GM23338 (cell line): ENCODE measurements around the gene FAM219A. TPM values are rescaled to one million over a fixed set of nuclear protein-coding genes. Genes with fewer than 3 reads are reported as not detected.

Experiments
- ATAC-seq: fragments of 200-7000 bp; cut with Tn5 transposase; 3 replicates; pipeline ENCODE4 v1.9.1; 2020
- DNase-seq: peaks from one replicate; pipeline ENCODE4 v3.0.0-alpha.2; 2015; ENCODE audit warnings: low spot score
- H2AFZ ChIP-seq: fragments of 200-600 bp; sonication (generic); 2 replicates; pipeline ENCODE4 v1.8.0; 2016; ENCODE audit warnings: antibody characterized with exemption, mild to moderate bottlenecking, moderate library complexity
- H3F3A ChIP-seq: fragments of 200-600 bp; sonication (generic); replicated peaks from 2 replicates; pipeline ENCODE4 v1.8.0; 2017; ENCODE audit warnings: antibody characterized with exemption, mixed run types, low read depth
- H3K27ac ChIP-seq: fragments of 200-600 bp; sonication (generic); 2 replicates; pipeline ENCODE4 v1.6.1; 2016; ENCODE audit warnings: low read depth
- H3K27me3 ChIP-seq: fragments of 200-600 bp; sonication (generic); 2 replicates; pipeline ENCODE4 v1.8.0; 2016; ENCODE audit warnings: mild to moderate bottlenecking, mixed run types, moderate library complexity; ENCODE audit not compliant: insufficient read depth
- H3K36me3 ChIP-seq: fragments of 200-600 bp; sonication (generic); 2 replicates; pipeline ENCODE4 v1.8.0; 2016; ENCODE audit warnings: mild to moderate bottlenecking; ENCODE audit not compliant: insufficient read depth
- H3K4me1 ChIP-seq: fragments of 200-600 bp; sonication (generic); 2 replicates; pipeline ENCODE4 v1.8.0; 2016; ENCODE audit warnings: mild to moderate bottlenecking, moderate library complexity; ENCODE audit not compliant: insufficient read depth
- H3K4me2 ChIP-seq: fragments of 200-600 bp; sonication (generic); 2 replicates; pipeline ENCODE4 v1.7.1; 2017; ENCODE audit warnings: mixed run types
- H3K4me3 ChIP-seq: fragments of 200-600 bp; sonication (generic); 2 replicates; pipeline ENCODE4 v1.6.1; 2016; ENCODE audit warnings: mixed run types
- H3K79me2 ChIP-seq: fragments of 200-600 bp; sonication (generic); replicated peaks from 2 replicates; pipeline ENCODE4 v1.8.0; 2017; ENCODE audit warnings: mild to moderate bottlenecking; ENCODE audit not compliant: insufficient read depth
- H3K9me2 ChIP-seq: fragments of 200-600 bp; sonication (generic); 2 replicates; pipeline ENCODE4 v1.8.0; 2017; ENCODE audit not compliant: insufficient read depth
- H4K20me1 ChIP-seq: fragments of 200-600 bp; sonication (generic); replicated peaks from 2 replicates; pipeline ENCODE4 v1.8.0; 2017; ENCODE audit warnings: mild to moderate bottlenecking; ENCODE audit not compliant: insufficient read depth
- H3K27ac Mint-ChIP-seq: 2 replicates; pipeline ENCODE4 v1.8.0; 2020; ENCODE audit warnings: inconsistent platforms, mild to moderate bottlenecking, moderate library complexity, mixed read lengths
- H3K27me3 Mint-ChIP-seq: 3 replicates; pipeline ENCODE4 v1.8.0; 2022; ENCODE audit warnings: low read depth, mild to moderate bottlenecking, moderate library complexity, mixed read lengths, inconsistent platforms; ENCODE audit not compliant: insufficient read depth, poor library complexity
- H3K36me3 Mint-ChIP-seq: 3 replicates; pipeline ENCODE4 v1.8.0; 2021; ENCODE audit warnings: low read depth, mild to moderate bottlenecking, inconsistent platforms, moderate library complexity, mixed read lengths
- H3K4me1 Mint-ChIP-seq: 3 replicates; pipeline ENCODE4 v1.8.0; 2020; ENCODE audit warnings: mild to moderate bottlenecking, inconsistent platforms, mixed read lengths
- H3K4me3 Mint-ChIP-seq: 3 replicates; pipeline ENCODE4 v1.8.0; 2021; ENCODE audit warnings: moderate library complexity, mild to moderate bottlenecking, inconsistent platforms, mixed read lengths
- H3K9me3 Mint-ChIP-seq: 3 replicates; pipeline ENCODE4 v1.8.0; 2020; ENCODE audit warnings: moderate library complexity, mild to moderate bottlenecking, inconsistent platforms, mixed read lengths
- EZH2phosphoT487 ChIP-seq: fragments of 200-600 bp; sonication (generic); IDR thresholded peaks from one replicate; pipeline ENCODE4 v1.8.1; 2018; ENCODE audit warnings: antibody characterized with exemption; ENCODE audit not compliant: unreplicated experiment
- JUNB ChIP-seq: IDR thresholded peaks from one replicate; pipeline ENCODE4 v1.6.1; 2016; ENCODE audit warnings: antibody characterized with exemption; ENCODE audit not compliant: unreplicated experiment
- POLR2AphosphoS5 ChIP-seq: IDR thresholded peaks from 2 replicates; pipeline ENCODE4 v1.6.1; 2016; ENCODE audit warnings: antibody characterized with exemption, low read depth
- STAT1 ChIP-seq: IDR thresholded peaks from one replicate; pipeline ENCODE4 v1.6.1; 2016; ENCODE audit warnings: antibody characterized with exemption; ENCODE audit not compliant: unreplicated experiment
- ZNF331 ChIP-seq: fragments of 250-450 bp; sonication (Bioruptor Pico); IDR thresholded peaks from 2 replicates; pipeline ENCODE4 v1.5.0; 2020; ENCODE audit warnings: low read depth, mild to moderate bottlenecking, moderate library complexity
- polyA plus RNA-seq: library from polyadenylated mRNA; unstranded; fragments of >200 nt; fragmentation: Nextera tagmentation; extraction: Ambion mirVana; gene quantifications from 2 replicates; pipeline ENCODE4 v1.2.1, GENCODE V29; 2016
- total RNA-seq: library from RNA; depleted of rRNA; stranded (reverse); fragments of >200 nt; shearing (Covaris generic); gene quantifications from 2 replicates; pipeline ENCODE4 v1.2.3, GENCODE V29; 2014
- TF ChIP-seq, protein P1 (sequence below): IDR thresholded peaks from one replicate; pipeline ENCODE4 v1.6.1; 2018; ENCODE audit warnings: antibody characterized with exemption; ENCODE audit not compliant: unreplicated experiment
- TF ChIP-seq, protein P2 (sequence below): fragments of 250-450 bp; sonication (Bioruptor Pico); IDR thresholded peaks from 2 replicates; pipeline ENCODE4 v1.5.0; 2020; ENCODE audit warnings: mild to moderate bottlenecking, moderate library complexity
- TF ChIP-seq, protein P3 (sequence below), 2 experiments: fragments of 200-600 bp in 1 of 2; sonication (generic) in 1 of 2; conservative IDR thresholded peaks; 2 replicates each; pipeline versions ENCODE4 v1.5.1 to v1.6.1; 2016 to 2017; ENCODE audit warnings: antibody characterized with exemption in 2 of 2, low read depth in 2 of 2, mild to moderate bottlenecking in 2 of 2, moderate library complexity in 1 of 2

Gene FAM219A
- total and polyA plus RNA-seq, 2 experiments from 2014 or later: 3.8 to 7.2 TPM

DNA sequence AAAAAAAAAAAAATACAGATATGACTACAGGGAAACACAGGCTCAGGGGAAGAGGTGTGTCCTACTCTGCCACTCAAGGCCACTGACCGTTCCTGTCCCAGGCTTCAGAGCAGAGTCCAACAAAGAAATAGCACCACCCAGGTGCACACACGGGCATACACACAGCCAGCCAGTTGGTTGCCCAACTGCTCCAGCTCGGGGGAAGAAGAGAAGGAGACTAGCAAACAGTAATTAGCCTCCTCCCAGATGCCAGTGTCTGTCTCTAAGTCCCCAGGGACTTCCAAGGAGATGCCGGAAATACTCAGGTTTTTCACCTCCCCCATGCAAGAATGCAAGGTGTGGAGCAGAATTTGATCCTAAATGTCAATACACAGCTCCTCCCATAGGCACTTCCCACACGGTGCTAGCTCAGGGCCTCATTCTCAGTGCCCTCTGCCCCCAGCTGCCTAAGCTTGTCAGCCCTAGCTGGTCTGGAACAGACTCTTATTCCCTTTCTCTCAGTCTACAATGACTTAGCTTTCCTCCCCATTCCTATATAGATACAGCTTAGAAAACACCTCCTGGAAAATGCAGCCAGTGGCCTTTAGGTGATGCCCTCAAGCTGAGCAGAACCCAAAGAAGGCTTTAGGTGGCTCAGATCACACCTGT, 83.3 kb downstream of the FAM219A start (continued):
- TF ChIP-seq, protein P1, sequence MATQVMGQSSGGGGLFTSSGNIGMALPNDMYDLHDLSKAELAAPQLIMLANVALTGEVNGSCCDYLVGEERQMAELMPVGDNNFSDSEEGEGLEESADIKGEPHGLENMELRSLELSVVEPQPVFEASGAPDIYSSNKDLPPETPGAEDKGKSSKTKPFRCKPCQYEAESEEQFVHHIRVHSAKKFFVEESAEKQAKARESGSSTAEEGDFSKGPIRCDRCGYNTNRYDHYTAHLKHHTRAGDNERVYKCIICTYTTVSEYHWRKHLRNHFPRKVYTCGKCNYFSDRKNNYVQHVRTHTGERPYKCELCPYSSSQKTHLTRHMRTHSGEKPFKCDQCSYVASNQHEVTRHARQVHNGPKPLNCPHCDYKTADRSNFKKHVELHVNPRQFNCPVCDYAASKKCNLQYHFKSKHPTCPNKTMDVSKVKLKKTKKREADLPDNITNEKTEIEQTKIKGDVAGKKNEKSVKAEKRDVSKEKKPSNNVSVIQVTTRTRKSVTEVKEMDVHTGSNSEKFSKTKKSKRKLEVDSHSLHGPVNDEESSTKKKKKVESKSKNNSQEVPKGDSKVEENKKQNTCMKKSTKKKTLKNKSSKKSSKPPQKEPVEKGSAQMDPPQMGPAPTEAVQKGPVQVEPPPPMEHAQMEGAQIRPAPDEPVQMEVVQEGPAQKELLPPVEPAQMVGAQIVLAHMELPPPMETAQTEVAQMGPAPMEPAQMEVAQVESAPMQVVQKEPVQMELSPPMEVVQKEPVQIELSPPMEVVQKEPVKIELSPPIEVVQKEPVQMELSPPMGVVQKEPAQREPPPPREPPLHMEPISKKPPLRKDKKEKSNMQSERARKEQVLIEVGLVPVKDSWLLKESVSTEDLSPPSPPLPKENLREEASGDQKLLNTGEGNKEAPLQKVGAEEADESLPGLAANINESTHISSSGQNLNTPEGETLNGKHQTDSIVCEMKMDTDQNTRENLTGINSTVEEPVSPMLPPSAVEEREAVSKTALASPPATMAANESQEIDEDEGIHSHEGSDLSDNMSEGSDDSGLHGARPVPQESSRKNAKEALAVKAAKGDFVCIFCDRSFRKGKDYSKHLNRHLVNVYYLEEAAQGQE: no peak

DNA sequence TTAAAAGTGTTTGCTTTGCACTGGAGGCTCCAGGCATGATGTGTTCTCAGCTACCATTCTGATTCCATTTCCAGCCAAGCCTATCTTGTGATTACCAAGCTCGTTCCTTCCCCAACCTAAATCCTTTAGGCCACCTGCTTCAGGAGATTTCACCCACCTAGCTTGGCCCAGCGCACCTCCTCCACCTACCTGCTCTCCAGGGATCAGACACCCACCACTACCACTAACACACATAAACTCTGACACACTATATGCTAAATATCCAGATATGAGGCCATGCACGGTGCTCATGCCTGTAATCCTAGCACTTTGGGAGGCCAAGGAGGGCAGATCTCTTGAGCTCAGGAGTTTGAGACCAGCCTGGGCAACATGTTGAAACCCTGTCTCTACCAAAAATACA, 84.0 kb downstream of the FAM219A start:
- H3K36me3 ChIP-seq: no peaks in the 10 kb centered on the region
- no peak overlapping the region for H3K4me3 Mint-ChIP-seq
- no peaks in the 10 kb centered on the region for H3K9me2 ChIP-seq
- peaks cover 17% of the 10 kb centered on the region for H3K27me3 Mint-ChIP-seq
- H3K4me3 ChIP-seq: no peak overlapping the region
- peaks cover 19% of the 10 kb centered on the region for H3K4me1 ChIP-seq
- H3K4me2 ChIP-seq: no peak overlapping the region; the same call in 1 of the 2 replicates
- H3K79me2 ChIP-seq: no peaks in the 10 kb centered on the region
- H4K20me1 ChIP-seq: no peaks in the 10 kb centered on the region
- H3K36me3 Mint-ChIP-seq: peaks cover 25% of the 10 kb centered on the region
- ATAC-seq (no peak), DNase-seq (no peak)
- H3K27me3 ChIP-seq: peaks cover 16% of the 10 kb centered on the region
- no peaks in the 10 kb centered on the region for H3F3A ChIP-seq
- no peaks in the 10 kb centered on the region; the same call in 2 of the 3 replicates for H3K9me3 Mint-ChIP-seq
- TF ChIP-seq POLR2AphosphoS5 (no peak), JUNB (no peak), EZH2phosphoT487 (no peak), STAT1 (no peak), ZNF331 (CRISPR knock-in tag) (no peak)
- TF ChIP-seq, protein P1: no peak
- TF ChIP-seq, protein P2, sequence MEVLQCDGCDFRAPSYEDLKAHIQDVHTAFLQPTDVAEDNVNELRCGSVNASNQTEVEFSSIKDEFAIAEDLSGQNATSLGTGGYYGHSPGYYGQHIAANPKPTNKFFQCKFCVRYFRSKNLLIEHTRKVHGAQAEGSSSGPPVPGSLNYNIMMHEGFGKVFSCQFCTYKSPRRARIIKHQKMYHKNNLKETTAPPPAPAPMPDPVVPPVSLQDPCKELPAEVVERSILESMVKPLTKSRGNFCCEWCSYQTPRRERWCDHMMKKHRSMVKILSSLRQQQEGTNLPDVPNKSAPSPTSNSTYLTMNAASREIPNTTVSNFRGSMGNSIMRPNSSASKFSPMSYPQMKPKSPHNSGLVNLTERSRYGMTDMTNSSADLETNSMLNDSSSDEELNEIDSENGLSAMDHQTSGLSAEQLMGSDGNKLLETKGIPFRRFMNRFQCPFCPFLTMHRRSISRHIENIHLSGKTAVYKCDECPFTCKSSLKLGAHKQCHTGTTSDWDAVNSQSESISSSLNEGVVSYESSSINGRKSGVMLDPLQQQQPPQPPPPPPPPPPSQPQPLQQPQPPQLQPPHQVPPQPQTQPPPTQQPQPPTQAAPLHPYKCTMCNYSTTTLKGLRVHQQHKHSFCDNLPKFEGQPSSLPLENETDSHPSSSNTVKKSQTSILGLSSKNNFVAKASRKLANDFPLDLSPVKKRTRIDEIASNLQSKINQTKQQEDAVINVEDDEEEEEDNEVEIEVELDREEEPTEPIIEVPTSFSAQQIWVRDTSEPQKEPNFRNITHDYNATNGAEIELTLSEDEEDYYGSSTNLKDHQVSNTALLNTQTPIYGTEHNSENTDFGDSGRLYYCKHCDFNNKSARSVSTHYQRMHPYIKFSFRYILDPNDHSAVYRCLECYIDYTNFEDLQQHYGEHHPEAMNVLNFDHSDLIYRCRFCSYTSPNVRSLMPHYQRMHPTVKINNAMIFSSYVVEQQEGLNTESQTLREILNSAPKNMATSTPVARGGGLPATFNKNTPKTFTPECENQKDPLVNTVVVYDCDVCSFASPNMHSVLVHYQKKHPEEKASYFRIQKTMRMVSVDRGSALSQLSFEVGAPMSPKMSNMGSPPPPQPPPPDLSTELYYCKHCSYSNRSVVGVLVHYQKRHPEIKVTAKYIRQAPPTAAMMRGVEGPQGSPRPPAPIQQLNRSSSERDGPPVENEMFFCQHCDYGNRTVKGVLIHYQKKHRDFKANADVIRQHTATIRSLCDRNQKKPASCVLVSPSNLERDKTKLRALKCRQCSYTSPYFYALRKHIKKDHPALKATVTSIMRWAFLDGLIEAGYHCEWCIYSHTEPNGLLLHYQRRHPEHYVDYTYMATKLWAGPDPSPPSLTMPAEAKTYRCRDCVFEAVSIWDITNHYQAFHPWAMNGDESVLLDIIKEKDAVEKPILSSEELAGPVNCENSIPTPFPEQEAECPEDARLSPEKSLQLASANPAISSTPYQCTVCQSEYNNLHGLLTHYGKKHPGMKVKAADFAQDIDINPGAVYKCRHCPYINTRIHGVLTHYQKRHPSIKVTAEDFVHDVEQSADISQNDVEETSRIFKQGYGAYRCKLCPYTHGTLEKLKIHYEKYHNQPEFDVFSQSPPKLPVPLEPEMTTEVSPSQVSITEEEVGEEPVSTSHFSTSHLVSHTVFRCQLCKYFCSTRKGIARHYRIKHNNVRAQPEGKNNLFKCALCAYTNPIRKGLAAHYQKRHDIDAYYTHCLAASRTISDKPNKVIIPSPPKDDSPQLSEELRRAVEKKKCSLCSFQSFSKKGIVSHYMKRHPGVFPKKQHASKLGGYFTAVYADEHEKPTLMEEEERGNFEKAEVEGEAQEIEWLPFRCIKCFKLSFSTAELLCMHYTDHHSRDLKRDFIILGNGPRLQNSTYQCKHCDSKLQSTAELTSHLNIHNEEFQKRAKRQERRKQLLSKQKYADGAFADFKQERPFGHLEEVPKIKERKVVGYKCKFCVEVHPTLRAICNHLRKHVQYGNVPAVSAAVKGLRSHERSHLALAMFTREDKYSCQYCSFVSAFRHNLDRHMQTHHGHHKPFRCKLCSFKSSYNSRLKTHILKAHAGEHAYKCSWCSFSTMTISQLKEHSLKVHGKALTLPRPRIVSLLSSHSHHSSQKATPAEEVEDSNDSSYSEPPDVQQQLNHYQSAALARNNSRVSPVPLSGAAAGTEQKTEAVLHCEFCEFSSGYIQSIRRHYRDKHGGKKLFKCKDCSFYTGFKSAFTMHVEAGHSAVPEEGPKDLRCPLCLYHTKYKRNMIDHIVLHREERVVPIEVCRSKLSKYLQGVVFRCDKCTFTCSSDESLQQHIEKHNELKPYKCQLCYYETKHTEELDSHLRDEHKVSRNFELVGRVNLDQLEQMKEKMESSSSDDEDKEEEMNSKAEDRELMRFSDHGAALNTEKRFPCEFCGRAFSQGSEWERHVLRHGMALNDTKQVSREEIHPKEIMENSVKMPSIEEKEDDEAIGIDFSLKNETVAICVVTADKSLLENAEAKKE: no peak
- TF ChIP-seq, protein P3, sequence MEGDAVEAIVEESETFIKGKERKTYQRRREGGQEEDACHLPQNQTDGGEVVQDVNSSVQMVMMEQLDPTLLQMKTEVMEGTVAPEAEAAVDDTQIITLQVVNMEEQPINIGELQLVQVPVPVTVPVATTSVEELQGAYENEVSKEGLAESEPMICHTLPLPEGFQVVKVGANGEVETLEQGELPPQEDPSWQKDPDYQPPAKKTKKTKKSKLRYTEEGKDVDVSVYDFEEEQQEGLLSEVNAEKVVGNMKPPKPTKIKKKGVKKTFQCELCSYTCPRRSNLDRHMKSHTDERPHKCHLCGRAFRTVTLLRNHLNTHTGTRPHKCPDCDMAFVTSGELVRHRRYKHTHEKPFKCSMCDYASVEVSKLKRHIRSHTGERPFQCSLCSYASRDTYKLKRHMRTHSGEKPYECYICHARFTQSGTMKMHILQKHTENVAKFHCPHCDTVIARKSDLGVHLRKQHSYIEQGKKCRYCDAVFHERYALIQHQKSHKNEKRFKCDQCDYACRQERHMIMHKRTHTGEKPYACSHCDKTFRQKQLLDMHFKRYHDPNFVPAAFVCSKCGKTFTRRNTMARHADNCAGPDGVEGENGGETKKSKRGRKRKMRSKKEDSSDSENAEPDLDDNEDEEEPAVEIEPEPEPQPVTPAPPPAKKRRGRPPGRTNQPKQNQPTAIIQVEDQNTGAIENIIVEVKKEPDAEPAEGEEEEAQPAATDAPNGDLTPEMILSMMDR (conservative IDR thresholded peaks at IDR 0.05; ENCODE audit: low read depth in 2 of 2): no peak
- peaks cover 23% of the 10 kb centered on the region for H3K4me1 Mint-ChIP-seq
- no peak overlapping the region for H3K27ac Mint-ChIP-seq
- no peak overlapping the region for H3K27ac ChIP-seq
- H2AFZ ChIP-seq: no peak overlapping the region
